GM18858 (cell line): Measurements from ENCODE around the gene AURKA.
"Not testable (repeated sequence)": the region's sequence is repeated elsewhere in the genome, so short reads cannot be mapped to it uniquely, and the experiment has no call there.

ENCODE experiments used
- ATAC-seq: cut with Tn5 transposase; IDR thresholded peaks from one replicate; pipeline ENCODE4 v1.9.1; 2021; ENCODE audit not compliant: unreplicated experiment

AURKA gene

GRCh38 chr20:56360133-56360907, 31.7 kb downstream of the AURKA start:
- ATAC-seq = no peak

- ATAC-seq = no peak
Observed at GRCh38 chr20:56359212-56360132, 32.5 kb downstream of the AURKA start.

GRCh38 chr20:56358600-56359211, 33.3 kb downstream of the AURKA start, which contains the start of gene FAM210B:
Gene FAM210B, plus strand, starts transcription at chr20:56358974. Its CDS starts 32 bp downstream, at chr20:56359006.
- peak; percentile 97 for ATAC-seq

GRCh38 chr20:56358070-56358469, 33.9 kb downstream of the AURKA start:
- no peak for ATAC-seq

- ATAC-seq = no peak
Observed at GRCh38 chr20:56353356-56353755, 38.7 kb downstream of the AURKA start.

GRCh38 chr20:56352345-56353055, 39.5 kb downstream of the AURKA start:
- no peak for ATAC-seq

GRCh38 chr20:56350842-56351241, 41.2 kb downstream of the AURKA start:
- ATAC-seq = no peak

- ATAC-seq = no peak
Observed at GRCh38 chr20:56348746-56349145, 43.3 kb downstream of the AURKA start.

GRCh38 chr20:56348305-56348693, 43.7 kb downstream of the AURKA start:
- ATAC-seq = no peak

- ATAC-seq = no peak
Observed at GRCh38 chr20:56347628-56348304, 44.2 kb downstream of the AURKA start.

- no peak for ATAC-seq
Observed at GRCh38 chr20:56345911-56346310, 46.1 kb downstream of the AURKA start.

GRCh38 chr20:56343861-56344381, 48.1 kb downstream of the AURKA start:
- no peak for ATAC-seq

GRCh38 chr20:56342783-56343182, 49.2 kb downstream of the AURKA start:
- ATAC-seq = no peak

GRCh38 chr20:56336709-56337108, 55.3 kb downstream of the AURKA start:
- not testable (repeated sequence) for ATAC-seq

GRCh38 chr20:56328861-56329260, 63.2 kb downstream of the AURKA start:
- no peak for ATAC-seq

- no peak for ATAC-seq
Observed at GRCh38 chr20:56324806-56325205, 67.2 kb downstream of the AURKA start.

GRCh38 chr20:56323656-56324055, 68.4 kb downstream of the AURKA start:
- ATAC-seq = no peak

GRCh38 chr20:56323206-56323605, 68.8 kb downstream of the AURKA start:
- ATAC-seq = no peak

- ATAC-seq = no peak
Observed at GRCh38 chr20:56322681-56323080, 69.3 kb downstream of the AURKA start.
